GM18498 (cell line): ENCODE results near the gene EPHA1.

Source experiments
- ATAC-seq: cut with Tn5 transposase; IDR thresholded peaks from one replicate; pipeline ENCODE4 v1.9.1; 2021; ENCODE audit warnings: mild to moderate bottlenecking, moderate library complexity; ENCODE audit not compliant: unreplicated experiment

EPHA1 gene

GRCh38 chr7:143354376-143354775 is 54.3 kb downstream of the EPHA1 start:
- no peak for ATAC-seq

- no peak for ATAC-seq
Observed at GRCh38 chr7:143352531-143353002, 56.1 kb downstream of the EPHA1 start.

DNA sequence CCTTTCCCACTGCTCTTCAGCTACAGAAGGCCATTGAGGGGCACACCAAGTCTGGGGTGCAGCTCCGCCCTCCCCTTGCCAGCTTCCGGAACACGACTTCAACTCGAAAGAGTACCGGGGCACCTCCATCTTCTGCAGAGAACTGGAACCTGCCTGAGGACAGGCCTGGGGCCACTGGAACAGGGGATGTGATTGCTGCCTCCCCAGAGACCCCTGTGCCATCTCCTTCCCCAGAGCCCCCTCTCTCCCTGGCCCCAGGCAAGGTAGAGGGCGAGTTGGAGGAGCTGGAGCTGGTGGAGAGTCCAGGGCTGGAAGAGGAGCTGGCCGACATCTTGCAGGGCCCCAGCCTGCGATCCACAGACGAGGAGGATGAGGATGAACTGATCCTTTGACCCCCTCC is 57.1 kb downstream of the EPHA1 start:
- no peak for ATAC-seq

- no peak for ATAC-seq
Observed at GRCh38 chr7:143351060-143351459, 57.6 kb downstream of the EPHA1 start.

GRCh38 chr7:143347950-143348349 is 60.7 kb downstream of the EPHA1 start:
- no peak for ATAC-seq

DNA sequence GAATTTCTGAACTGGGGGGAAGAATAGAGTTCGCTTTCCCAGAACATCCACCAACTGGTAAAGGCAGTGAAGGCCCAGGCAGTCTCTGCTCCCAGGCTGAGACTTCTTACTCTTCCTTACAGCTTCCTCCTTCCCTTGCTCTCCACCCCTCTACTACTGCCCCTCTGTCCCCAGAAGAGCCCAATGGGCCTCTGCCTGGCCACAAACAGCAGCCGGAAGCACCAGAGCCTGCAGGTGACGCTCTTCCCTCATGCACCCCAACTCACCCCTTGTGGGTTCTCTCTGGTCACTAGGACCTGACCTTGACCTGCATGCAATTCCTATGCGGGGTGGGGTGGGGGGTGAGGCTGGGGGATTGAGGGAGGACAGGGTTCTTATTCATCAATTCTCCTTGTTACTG is 62.6 kb downstream of the EPHA1 start:
- no peak for ATAC-seq

DNA sequence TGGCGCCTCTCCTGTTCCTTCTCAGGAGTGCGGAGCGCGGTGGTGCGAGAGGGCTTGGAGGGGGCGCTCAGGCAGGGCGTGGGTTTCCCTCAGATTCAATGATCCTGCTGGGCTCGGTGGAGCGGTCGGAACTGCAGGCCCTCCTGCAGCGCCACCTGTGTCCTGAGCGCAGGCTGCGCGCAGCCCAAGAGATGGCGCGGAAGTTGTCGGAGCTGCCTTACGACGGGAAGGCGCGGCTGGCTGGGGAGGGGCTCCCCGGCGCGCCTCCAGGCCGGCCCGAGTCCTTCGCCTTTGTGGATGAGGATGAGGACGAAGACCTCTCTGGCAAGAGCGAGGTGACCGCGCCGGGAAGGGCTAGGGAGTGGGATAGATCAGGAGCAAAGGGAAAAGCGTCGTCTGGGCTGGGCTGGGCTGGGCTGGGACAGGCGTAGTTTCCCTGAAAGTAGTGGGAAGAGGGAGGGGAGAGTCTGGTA is 63.2 kb downstream of the EPHA1 start:
- no peak for ATAC-seq

DNA sequence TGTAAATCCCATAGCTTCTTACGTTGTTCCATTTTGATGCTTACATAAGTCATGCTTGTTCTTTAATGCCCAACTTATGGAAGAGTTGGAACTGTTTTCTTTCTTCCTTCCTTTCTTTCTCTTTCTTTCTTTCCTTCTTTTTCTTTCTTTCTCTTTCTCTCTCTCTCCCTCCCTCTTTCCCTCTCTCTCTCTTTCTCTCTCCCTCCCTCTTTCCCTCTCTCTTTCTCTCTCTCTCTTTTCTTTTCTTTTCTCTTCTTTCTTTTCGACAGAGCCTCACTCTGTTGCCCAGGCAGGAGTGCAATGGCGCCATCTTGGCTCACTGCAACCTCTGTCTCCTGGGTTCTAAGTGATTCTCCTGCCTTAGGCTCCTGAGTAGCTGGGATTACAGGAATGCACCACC is 65.1 kb downstream of the EPHA1 start:
- no peak for ATAC-seq

DNA sequence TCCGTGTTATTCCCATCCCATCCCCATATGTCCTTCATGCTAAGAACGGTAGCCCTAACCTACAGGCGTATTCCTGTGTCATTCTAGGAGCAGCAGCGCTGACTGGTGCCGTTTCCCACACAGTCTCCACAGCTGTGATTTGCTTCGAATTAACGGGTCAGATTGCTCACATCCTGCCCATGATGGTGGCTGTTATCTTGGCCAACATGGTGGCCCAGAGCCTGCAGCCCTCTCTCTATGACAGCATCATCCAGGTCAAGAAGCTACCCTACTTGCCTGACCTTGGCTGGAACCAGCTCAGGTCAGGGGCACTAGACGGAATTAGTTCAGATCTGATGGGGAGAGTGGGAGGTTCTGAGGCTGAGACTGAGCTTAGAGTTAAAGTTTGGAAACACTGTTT is 66.8 kb downstream of the EPHA1 start:
- no peak for ATAC-seq
